HepG2 (cell line): ENCODE measurements around the gene ESYT3. TPM values are rescaled to one million over a fixed set of nuclear protein-coding genes. Genes with fewer than 3 reads are reported as not detected.

Source experiments
- BRCA1 ChIP-seq: sonication (generic); formaldehyde crosslinking; IDR thresholded peaks from 2 replicates; pipeline ENCODE4 v1.4.0; 2020; ENCODE audit warnings: missing genetic modification reagents
- BRF2 ChIP-seq: sonication (generic); formaldehyde crosslinking; IDR thresholded peaks from 2 replicates; pipeline ENCODE4 v1.8.1; 2022; ENCODE audit warnings: mild to moderate bottlenecking, missing genetic modification reagents
- FOXC1 ChIP-seq: sonication (generic); formaldehyde crosslinking; IDR thresholded peaks from 2 replicates; pipeline ENCODE4 v1.8.0; 2022; ENCODE audit warnings: mild to moderate bottlenecking, missing genetic modification reagents, borderline replicate concordance
- FOXP1 ChIP-seq, 2 experiments: fragments of 450-650 bp in 1 of 2; IDR thresholded peaks; 2 replicates each; pipeline ENCODE4 v1.6.1; 2017 to 2018; ENCODE audit warnings: antibody characterized with exemption in 1 of 2
- GTF2F1 ChIP-seq: fragments of 150-350 bp; IDR thresholded peaks from 2 replicates; pipeline ENCODE4 v1.6.1; 2014; ENCODE audit warnings: low read length
- HINFP ChIP-seq: sonication (generic); formaldehyde crosslinking; IDR thresholded peaks from 2 replicates; pipeline ENCODE4 v1.4.0; 2020; ENCODE audit warnings: low read depth, mild to moderate bottlenecking, missing genetic modification reagents
- HNF4G ChIP-seq, 2 experiments: sonication (generic) in 1 of 2; formaldehyde crosslinking in 1 of 2; IDR thresholded peaks; 2 replicates each; pipeline versions ENCODE4 v1.4.0 to v1.6.1; 2011 to 2020; ENCODE audit warnings: borderline replicate concordance in 2 of 2, low read depth in 2 of 2, mild to moderate bottlenecking in 2 of 2, low read length in 1 of 2, missing genetic modification reagents in 1 of 2, moderate library complexity in 1 of 2
- HNRNPL ChIP-seq: fragments of 200-400 bp; formaldehyde crosslinking; IDR thresholded peaks from 2 replicates; pipeline ENCODE4 v1.6.1; 2017; ENCODE audit warnings: mild to moderate bottlenecking, low read depth, low read length
- MTA3 ChIP-seq: sonication (generic); formaldehyde crosslinking; IDR thresholded peaks from 2 replicates; pipeline ENCODE4 v1.4.0; 2020; ENCODE audit warnings: missing genetic modification reagents
- SOX13 ChIP-seq, 3 experiments: fragments of 450-650 bp in 1 of 3; sonication (generic) in 1 of 3; formaldehyde crosslinking in 1 of 3; IDR thresholded peaks in 2 of 3; conservative IDR thresholded peaks in 1 of 3; 2 replicates each; pipeline versions ENCODE4 v1.5.0 to v1.6.1; 2016 to 2020; ENCODE audit warnings: antibody characterized with exemption in 1 of 3, mild to moderate bottlenecking in 1 of 3, missing compliant biosample characterization in 1 of 3, missing genetic modification reagents in 1 of 3, moderate library complexity in 1 of 3
- TAF15 ChIP-seq: fragments of 200-400 bp; formaldehyde crosslinking; IDR thresholded peaks from one replicate; pipeline ENCODE4 v1.6.1; 2018; ENCODE audit warnings: mild to moderate bottlenecking, low read depth, low read length; ENCODE audit not compliant: poor library complexity, severe bottlenecking
- ZBTB44 ChIP-seq: sonication (generic); formaldehyde crosslinking; IDR thresholded peaks from 2 replicates; pipeline ENCODE4 v1.4.0; 2020; ENCODE audit warnings: missing genetic modification reagents
- ZNF441 ChIP-seq: sonication (generic); formaldehyde crosslinking; IDR thresholded peaks from 2 replicates; pipeline ENCODE4 v1.7.0; 2021; ENCODE audit warnings: missing genetic modification reagents, borderline replicate concordance
- ZNF543 ChIP-seq: sonication (generic); formaldehyde crosslinking; IDR thresholded peaks from 2 replicates; pipeline ENCODE4 v1.4.0; 2020; ENCODE audit warnings: mild to moderate bottlenecking, missing genetic modification reagents
- ZNF562 ChIP-seq: sonication (generic); formaldehyde crosslinking; IDR thresholded peaks from 2 replicates; pipeline ENCODE4 v1.8.0; 2022; ENCODE audit warnings: missing genetic modification reagents, borderline replicate concordance
- ZNF564 ChIP-seq: sonication (generic); formaldehyde crosslinking; IDR thresholded peaks from 2 replicates; pipeline ENCODE4 v1.8.1; 2023; ENCODE audit warnings: mild to moderate bottlenecking, missing genetic modification reagents
- ZNF569 ChIP-seq: sonication (generic); formaldehyde crosslinking; IDR thresholded peaks from 2 replicates; pipeline ENCODE4 v1.5.0; 2020; ENCODE audit warnings: mild to moderate bottlenecking, missing genetic modification reagents, moderate library complexity, borderline replicate concordance
- polyA plus RNA-seq, 8 experiments: library from polyadenylated mRNA; depleted of rRNA in 3 of 8; stranded (reverse) in 7 of 8; unstranded in 1 of 8; fragments of >200 nt; fragmentation: Illumina TruSeq in 4 of 8; extraction: Trizol in 4 of 8; gene quantifications; 2 replicates each; pipeline versions ENCODE4 v1.2.1 to v1.2.3, GENCODE V29; 2011 to 2016; ENCODE audit warnings: low read depth in 4 of 8, missing spikeins in 1 of 8, mixed read lengths in 1 of 8; ENCODE audit not compliant: insufficient read depth in 1 of 8
- total RNA-seq, 5 experiments: library from RNA; depleted of rRNA; stranded (reverse); fragments of >200 nt; fragmentation: Illumina TruSeq; extraction: Trizol; gene quantifications; 2 replicates each; pipeline ENCODE4 v1.2.3, GENCODE V29; 2016; ENCODE audit warnings: low read depth in 1 of 5
- TF ChIP-seq, protein P1 (sequence below): sonication (generic); formaldehyde crosslinking; IDR thresholded peaks from 2 replicates; pipeline ENCODE4 v1.8.0; 2022; ENCODE audit warnings: missing genetic modification reagents, mild to moderate bottlenecking, inconsistent platforms, borderline replicate concordance
- TF ChIP-seq, protein P2 (sequence below): sonication (generic); formaldehyde crosslinking; IDR thresholded peaks from 2 replicates; pipeline ENCODE4 v1.5.0; 2020; ENCODE audit warnings: missing genetic modification reagents

ESYT3 gene
- total and polyA plus RNA-seq, 2 of the 13 experiments (the other 11 are each of a cell fraction or from before 2014, with no cell fraction given), result 1.5 to 4.1 TPM

- TF ChIP-seq, protein P1, sequence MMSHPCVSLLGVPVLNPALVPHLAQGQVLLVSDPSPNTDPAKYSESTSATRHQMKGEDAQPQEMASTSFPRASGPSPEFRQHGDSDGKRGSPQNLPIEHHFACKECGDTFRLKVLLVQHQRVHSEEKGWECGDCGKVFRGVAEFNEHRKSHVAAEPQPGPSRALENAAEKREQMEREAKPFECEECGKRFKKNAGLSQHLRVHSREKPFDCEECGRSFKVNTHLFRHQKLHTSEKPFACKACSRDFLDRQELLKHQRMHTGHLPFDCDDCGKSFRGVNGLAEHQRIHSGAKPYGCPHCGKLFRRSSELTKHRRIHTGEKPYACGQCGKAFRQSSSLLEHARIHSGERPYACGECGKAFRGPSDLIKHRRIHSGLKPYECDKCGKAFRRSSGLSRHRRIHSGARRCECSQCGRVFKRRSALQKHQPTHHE (CRISPR knock-in tag), result no peak
- TF ChIP-seq ZBTB44 (CRISPR knock-in tag), result no peak
- no peak for TF ChIP-seq HINFP (CRISPR knock-in tag)
- TF ChIP-seq, protein P2, sequence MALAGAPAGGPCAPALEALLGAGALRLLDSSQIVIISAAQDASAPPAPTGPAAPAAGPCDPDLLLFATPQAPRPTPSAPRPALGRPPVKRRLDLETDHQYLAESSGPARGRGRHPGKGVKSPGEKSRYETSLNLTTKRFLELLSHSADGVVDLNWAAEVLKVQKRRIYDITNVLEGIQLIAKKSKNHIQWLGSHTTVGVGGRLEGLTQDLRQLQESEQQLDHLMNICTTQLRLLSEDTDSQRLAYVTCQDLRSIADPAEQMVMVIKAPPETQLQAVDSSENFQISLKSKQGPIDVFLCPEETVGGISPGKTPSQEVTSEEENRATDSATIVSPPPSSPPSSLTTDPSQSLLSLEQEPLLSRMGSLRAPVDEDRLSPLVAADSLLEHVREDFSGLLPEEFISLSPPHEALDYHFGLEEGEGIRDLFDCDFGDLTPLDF (CRISPR knock-in tag), result no peak
- TF ChIP-seq HNRNPL, result no peak
- no peak for TF ChIP-seq ZNF562 (CRISPR knock-in tag)
- no peak for TF ChIP-seq ZNF569 (CRISPR knock-in tag)
- no peak for TF ChIP-seq HNF4G (IDR thresholded peaks at IDR 0.05; ENCODE audit: borderline replicate concordance, low read depth, low read length)
- no peak for TF ChIP-seq HNF4G (CRISPR knock-in tag; IDR thresholded peaks at IDR 0.05; ENCODE audit: borderline replicate concordance, low read depth)
- peak; percentile 91 for TF ChIP-seq SOX13 (IDR thresholded peaks at IDR 0.05)
- peak in 1 of 2 experiments; percentile 99; a peak in 2 of 4 replicates for TF ChIP-seq SOX13 (CRISPR knock-in tag; conservative IDR thresholded peaks at IDR 0.05 in 1 of 2, IDR thresholded peaks at IDR 0.05 in 1 of 2)
- no peak for TF ChIP-seq MTA3 (CRISPR knock-in tag)
- TF ChIP-seq FOXC1 (CRISPR knock-in tag), result no peak; the same call in 1 of the 2 replicates
- TF ChIP-seq BRCA1, result no peak
- TF ChIP-seq ZNF441, result no peak
- TF ChIP-seq ZNF564, result no peak
- TF ChIP-seq TAF15, result no peak
- no peak for TF ChIP-seq ZNF543
- no peak for TF ChIP-seq GTF2F1
- no peak for TF ChIP-seq FOXP1 (IDR thresholded peaks at IDR 0.05)
- peak; percentile 80; the same call in 1 of the 2 replicates for TF ChIP-seq FOXP1 (CRISPR knock-in tag; IDR thresholded peaks at IDR 0.05)
- no peak for TF ChIP-seq BRF2 (CRISPR knock-in tag)
- TF ChIP-seq, all 625 proteins: peak for 92
Observed at GRCh38 chr3:138398791-138399575, 35.4 kb upstream of the ESYT3 start (continued).
